HepG2 (cell line): ENCODE results near the gene DDRGK1. TPM values are rescaled to one million over a fixed set of nuclear protein-coding genes. Genes with fewer than 3 reads are reported as not detected.

ENCODE experiments used
- AKAP8 ChIP-seq: sonication (generic); formaldehyde crosslinking; IDR thresholded peaks from 2 replicates; pipeline ENCODE4 v1.5.1; 2020; ENCODE audit warnings: mild to moderate bottlenecking, missing genetic modification reagents
- ARID2 ChIP-seq: sonication (generic); formaldehyde crosslinking; IDR thresholded peaks from 2 replicates; pipeline ENCODE4 v1.8.1; 2022; ENCODE audit warnings: mild to moderate bottlenecking, missing genetic modification reagents, borderline replicate concordance
- ARID5B ChIP-seq: IDR thresholded peaks from 2 replicates; pipeline ENCODE4 v1.4.0; 2020; ENCODE audit warnings: mild to moderate bottlenecking, missing genetic modification reagents
- CENPX ChIP-seq: sonication (generic); formaldehyde crosslinking; IDR thresholded peaks from 2 replicates; pipeline ENCODE4 v1.9.0; 2021; ENCODE audit warnings: mild to moderate bottlenecking, missing genetic modification reagents, moderate library complexity
- DBP ChIP-seq: sonication (generic); formaldehyde crosslinking; IDR thresholded peaks from 2 replicates; pipeline ENCODE4 v1.4.0; 2020; ENCODE audit warnings: missing genetic modification reagents; ENCODE audit errors: not compliant biosample characterization
- E2F2 ChIP-seq: sonication (generic); formaldehyde crosslinking; IDR thresholded peaks from 2 replicates; pipeline ENCODE4 v1.4.0; 2020; ENCODE audit warnings: missing genetic modification reagents, borderline replicate concordance
- HNRNPLL ChIP-seq: fragments of 200-400 bp; formaldehyde crosslinking; IDR thresholded peaks from 2 replicates; pipeline ENCODE4 v1.6.1; 2017; ENCODE audit warnings: mild to moderate bottlenecking, low read depth, low read length; ENCODE audit not compliant: poor library complexity, severe bottlenecking
- KAT7 ChIP-seq: IDR thresholded peaks from 2 replicates; pipeline ENCODE4 v1.6.1; 2018; ENCODE audit warnings: borderline replicate concordance, missing compliant biosample characterization
- KDM2A ChIP-seq: sonication (generic); formaldehyde crosslinking; IDR thresholded peaks from 2 replicates; pipeline ENCODE4 v1.4.0; 2020; ENCODE audit warnings: low read depth, missing genetic modification reagents, borderline replicate concordance
- MBD4 ChIP-seq: IDR thresholded peaks from 2 replicates; pipeline ENCODE4 v1.6.1; 2012; ENCODE audit warnings: low read length, inconsistent platforms, borderline replicate concordance
- MTERF4 ChIP-seq: sonication (generic); formaldehyde crosslinking; IDR thresholded peaks from 2 replicates; pipeline ENCODE4 v1.8.0; 2023; ENCODE audit warnings: mild to moderate bottlenecking, missing genetic modification reagents
- PAF1 ChIP-seq: IDR thresholded peaks from 2 replicates; pipeline ENCODE4 v1.6.1; 2016; ENCODE audit warnings: missing genetic modification reagents, missing compliant biosample characterization
- PRPF4 ChIP-seq: fragments of 200-400 bp; formaldehyde crosslinking; IDR thresholded peaks from 2 replicates; pipeline ENCODE4 v1.6.1; 2016; ENCODE audit warnings: low read length, low read depth; ENCODE audit not compliant: poor library complexity, severe bottlenecking
- SUZ12 ChIP-seq: fragments of 150-350 bp; IDR thresholded peaks from 2 replicates; pipeline ENCODE4 v1.6.1; 2014; ENCODE audit warnings: low read depth, low read length
- TCF7L2 ChIP-seq: IDR thresholded peaks from 2 replicates; pipeline ENCODE4 v1.6.1; 2011; ENCODE audit warnings: mild to moderate bottlenecking, low read depth, low read length, moderate library complexity
- WIZ ChIP-seq: sonication (generic); formaldehyde crosslinking; IDR thresholded peaks from 2 replicates; pipeline ENCODE4 v1.5.1; 2020; ENCODE audit warnings: mild to moderate bottlenecking, missing genetic modification reagents
- YEATS4 ChIP-seq: sonication (generic); formaldehyde crosslinking; IDR thresholded peaks from 2 replicates; pipeline ENCODE4 v1.4.0; 2020; ENCODE audit warnings: missing genetic modification reagents, borderline replicate concordance
- ZNF143 ChIP-seq: sonication (generic); formaldehyde crosslinking; IDR thresholded peaks from 2 replicates; pipeline ENCODE4 v1.4.0; 2020; ENCODE audit warnings: missing genetic modification reagents
- ZNF3 ChIP-seq: IDR thresholded peaks from 2 replicates; pipeline ENCODE4 v1.7.0; 2017; ENCODE audit warnings: inconsistent platforms
- ZNF547 ChIP-seq: sonication (generic); formaldehyde crosslinking; IDR thresholded peaks from 2 replicates; pipeline ENCODE4 v1.5.1; 2020; ENCODE audit warnings: mild to moderate bottlenecking, missing genetic modification reagents
- ZNF660 ChIP-seq: sonication (generic); formaldehyde crosslinking; IDR thresholded peaks from 2 replicates; pipeline ENCODE4 v1.5.1; 2020; ENCODE audit warnings: mild to moderate bottlenecking, low read depth, missing genetic modification reagents, borderline replicate concordance
- ZNF773 ChIP-seq: sonication (generic); formaldehyde crosslinking; IDR thresholded peaks from 2 replicates; pipeline ENCODE4 v1.4.0; 2020; ENCODE audit warnings: missing genetic modification reagents, borderline replicate concordance
- ZNF775 ChIP-seq: sonication (generic); formaldehyde crosslinking; IDR thresholded peaks from 2 replicates; pipeline ENCODE4 v1.4.0; 2020; ENCODE audit warnings: missing genetic modification reagents, mild to moderate bottlenecking, moderate library complexity, borderline replicate concordance
- polyA plus RNA-seq, 8 experiments: library from polyadenylated mRNA; depleted of rRNA in 3 of 8; stranded (reverse) in 7 of 8; unstranded in 1 of 8; fragments of >200 nt; fragmentation: Illumina TruSeq in 4 of 8; extraction: Trizol in 4 of 8; gene quantifications; 2 replicates each; pipeline versions ENCODE4 v1.2.1 to v1.2.3, GENCODE V29; 2011 to 2016; ENCODE audit warnings: low read depth in 4 of 8, missing spikeins in 1 of 8, mixed read lengths in 1 of 8; ENCODE audit not compliant: insufficient read depth in 1 of 8
- total RNA-seq, 5 experiments: library from RNA; depleted of rRNA; stranded (reverse); fragments of >200 nt; fragmentation: Illumina TruSeq; extraction: Trizol; gene quantifications; 2 replicates each; pipeline ENCODE4 v1.2.3, GENCODE V29; 2016; ENCODE audit warnings: low read depth in 1 of 5

DDRGK1 gene
- total and polyA plus RNA-seq, 2 of the 13 experiments (the other 11 are each of a cell fraction or from before 2014, with no cell fraction given), result 96.7 to 149 TPM

GRCh38 chr20:3250091-3250504, 45.6 kb upstream of the DDRGK1 start (continued):
- no peak for TF ChIP-seq WIZ (CRISPR knock-in tag)
- TF ChIP-seq MBD4, result no peak
- TF ChIP-seq ZNF773 (CRISPR knock-in tag), result no peak
- no peak for TF ChIP-seq ARID2 (CRISPR knock-in tag)
- TF ChIP-seq ARID5B (CRISPR knock-in tag), result peak; percentile 52; the same call in 1 of the 2 replicates
- TF ChIP-seq PRPF4, result no peak
- no peak for TF ChIP-seq ZNF3 (CRISPR knock-in tag)
- no peak for TF ChIP-seq DBP (CRISPR knock-in tag)
- TF ChIP-seq AKAP8 (CRISPR knock-in tag), result no peak
- TF ChIP-seq ZNF143 (CRISPR knock-in tag), result no peak
- TF ChIP-seq MTERF4 (CRISPR knock-in tag), result no peak
- no peak for TF ChIP-seq HNRNPLL
- peak; percentile 75; the same call in 1 of the 2 replicates for TF ChIP-seq KAT7 (CRISPR knock-in tag)
- TF ChIP-seq CENPX (CRISPR knock-in tag), result no peak
- TF ChIP-seq ZNF775 (CRISPR knock-in tag), result no peak
- TF ChIP-seq KDM2A, result peak; percentile 91
- no peak for TF ChIP-seq TCF7L2
- no peak for TF ChIP-seq SUZ12
- no peak for TF ChIP-seq ZNF660
- TF ChIP-seq ZNF547 (CRISPR knock-in tag), result no peak
- TF ChIP-seq YEATS4 (CRISPR knock-in tag), result no peak
- TF ChIP-seq PAF1 (CRISPR knock-in tag), result no peak
- no peak for TF ChIP-seq E2F2
